Myometrial cell (primary cell): Measurements from ENCODE around the gene CLCN6. TPM values are rescaled to one million over a fixed set of nuclear protein-coding genes. Genes with fewer than 3 reads are reported as not detected.

ENCODE experiments used
- total RNA-seq: library from RNA; depleted of rRNA; stranded (reverse); fragments of >200 nt; gene quantifications from 2 replicates; pipeline ENCODE4 v1.2.3, GENCODE V29; 2015

The CLCN6 gene, protein sequence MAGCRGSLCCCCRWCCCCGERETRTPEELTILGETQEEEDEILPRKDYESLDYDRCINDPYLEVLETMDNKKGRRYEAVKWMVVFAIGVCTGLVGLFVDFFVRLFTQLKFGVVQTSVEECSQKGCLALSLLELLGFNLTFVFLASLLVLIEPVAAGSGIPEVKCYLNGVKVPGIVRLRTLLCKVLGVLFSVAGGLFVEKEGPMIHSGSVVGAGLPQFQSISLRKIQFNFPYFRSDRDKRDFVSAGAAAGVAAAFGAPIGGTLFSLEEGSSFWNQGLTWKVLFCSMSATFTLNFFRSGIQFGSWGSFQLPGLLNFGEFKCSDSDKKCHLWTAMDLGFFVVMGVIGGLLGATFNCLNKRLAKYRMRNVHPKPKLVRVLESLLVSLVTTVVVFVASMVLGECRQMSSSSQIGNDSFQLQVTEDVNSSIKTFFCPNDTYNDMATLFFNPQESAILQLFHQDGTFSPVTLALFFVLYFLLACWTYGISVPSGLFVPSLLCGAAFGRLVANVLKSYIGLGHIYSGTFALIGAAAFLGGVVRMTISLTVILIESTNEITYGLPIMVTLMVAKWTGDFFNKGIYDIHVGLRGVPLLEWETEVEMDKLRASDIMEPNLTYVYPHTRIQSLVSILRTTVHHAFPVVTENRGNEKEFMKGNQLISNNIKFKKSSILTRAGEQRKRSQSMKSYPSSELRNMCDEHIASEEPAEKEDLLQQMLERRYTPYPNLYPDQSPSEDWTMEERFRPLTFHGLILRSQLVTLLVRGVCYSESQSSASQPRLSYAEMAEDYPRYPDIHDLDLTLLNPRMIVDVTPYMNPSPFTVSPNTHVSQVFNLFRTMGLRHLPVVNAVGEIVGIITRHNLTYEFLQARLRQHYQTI
- total RNA-seq = 12.9 and 15.9 TPM in 2 replicates

DNA sequence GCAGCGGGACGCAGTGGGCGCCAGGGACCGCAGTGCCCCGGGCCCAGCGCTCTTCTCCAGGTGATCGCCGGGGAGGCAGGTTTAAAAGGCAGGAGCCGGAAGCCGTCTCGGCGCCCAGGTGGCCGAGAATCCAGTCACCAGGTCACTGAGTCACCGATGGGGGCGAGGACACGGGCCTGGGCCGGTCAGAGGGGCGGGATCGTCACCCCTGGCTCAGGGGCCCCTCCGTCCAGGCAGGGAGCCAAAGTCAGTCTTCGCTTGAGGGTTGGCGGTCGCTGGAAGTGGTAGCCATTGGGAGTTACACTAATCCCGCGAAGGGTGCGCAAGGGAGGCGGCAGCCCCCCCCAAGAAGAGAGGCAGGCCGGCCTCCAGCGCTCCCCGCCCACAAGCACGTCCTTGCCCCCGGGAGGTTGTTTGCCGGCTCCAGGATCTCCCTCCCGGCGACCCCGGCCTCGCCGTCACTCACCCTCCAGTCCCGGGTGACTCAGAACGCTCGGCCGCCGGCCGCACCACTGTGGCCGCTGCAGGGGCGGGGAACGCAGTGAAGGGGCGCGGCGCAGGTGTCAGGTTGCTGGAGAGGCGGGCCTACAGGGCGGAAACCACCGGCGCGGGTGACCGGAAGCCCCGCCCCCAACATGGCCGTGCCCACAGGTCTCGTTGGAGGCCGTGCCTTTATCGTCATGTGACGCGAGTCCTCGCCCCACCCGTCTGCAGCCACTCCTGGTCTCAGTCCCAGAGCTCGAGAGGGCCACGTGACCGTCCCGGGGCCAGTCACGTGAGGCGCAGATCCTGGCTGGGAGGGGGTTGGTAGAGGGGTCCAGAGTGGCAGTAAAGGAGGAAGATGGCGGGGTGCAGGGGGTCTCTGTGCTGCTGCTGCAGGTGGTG lies at the start of gene CLCN6, which contains the start of gene MTHFR:
CLCN6 (plus strand) TSS at position 770 of the 885 bp plus-strand sequence; CDS start at position 842, 72 bp downstream.
MTHFR (minus strand) TSS at position 543 of the 885 bp plus-strand sequence. CDS start 2,848 bp downstream, outside the sequence.

DNA sequence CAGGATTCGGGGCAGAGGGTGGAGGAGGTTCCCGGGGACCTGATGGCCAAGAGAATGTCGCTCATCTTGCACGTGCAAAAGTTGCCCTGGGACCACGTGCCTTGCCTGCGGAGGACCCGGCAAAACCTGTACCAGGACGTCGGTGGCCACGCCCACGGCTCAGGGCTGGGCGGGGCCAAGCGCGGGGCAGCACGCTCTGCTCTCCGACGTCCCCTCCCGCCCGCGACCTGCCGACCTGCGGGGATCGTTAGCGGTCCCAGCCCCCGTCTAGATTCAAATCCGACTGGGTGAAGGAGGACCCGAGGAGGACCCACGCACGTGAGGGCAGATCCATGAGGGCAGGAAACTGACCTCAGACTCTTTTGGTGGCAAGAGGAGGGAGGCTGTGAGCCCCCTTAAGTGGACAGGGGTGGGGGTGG lies 44.0 kb upstream of the CLCN6 start, which contains the start of gene C1orf167:
C1orf167 (plus strand) TSS at position 206 of the 419 bp plus-strand sequence. CDS start 2,208 bp downstream, outside the sequence.

DNA sequence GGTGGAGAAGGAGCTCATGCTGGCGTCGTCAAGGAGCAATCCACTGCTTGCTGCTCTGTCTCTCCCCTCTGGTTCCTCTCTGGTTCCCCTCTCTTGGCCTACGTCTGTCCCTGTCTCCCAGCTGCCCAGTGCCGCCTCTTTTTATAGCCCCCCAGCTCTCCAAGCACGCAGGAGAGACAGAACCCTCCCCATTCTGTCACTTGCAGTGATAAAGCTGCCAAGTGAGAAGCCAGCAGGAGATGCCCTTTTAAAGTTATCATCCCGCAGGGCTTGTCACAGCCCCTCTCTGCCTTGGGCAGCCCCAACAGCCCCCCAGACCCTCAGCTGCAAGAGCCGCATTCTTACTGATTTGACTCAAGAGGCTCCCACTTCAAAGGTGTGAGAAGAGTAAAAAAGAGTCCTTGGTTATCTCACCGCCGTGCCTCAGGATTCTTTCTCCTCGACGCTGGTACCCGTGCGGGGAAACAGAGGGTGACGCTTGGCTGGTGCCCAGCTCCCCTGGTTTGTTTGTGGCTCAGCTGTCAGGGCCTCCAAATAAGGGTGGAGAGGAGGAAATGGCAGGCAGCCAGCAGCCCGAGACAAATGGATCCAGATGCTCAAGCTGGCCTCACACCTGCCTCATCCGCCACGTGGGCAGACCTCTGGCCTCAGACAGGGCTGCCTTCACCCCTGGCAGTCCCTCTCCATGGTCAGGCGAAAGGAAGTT lies 41.8 kb downstream of the CLCN6 start, which contains the start of gene NPPA:
NPPA (minus strand) TSS at position 117 of the 706 bp plus-strand sequence; CDS start at position 18, 99 bp downstream.

DNA sequence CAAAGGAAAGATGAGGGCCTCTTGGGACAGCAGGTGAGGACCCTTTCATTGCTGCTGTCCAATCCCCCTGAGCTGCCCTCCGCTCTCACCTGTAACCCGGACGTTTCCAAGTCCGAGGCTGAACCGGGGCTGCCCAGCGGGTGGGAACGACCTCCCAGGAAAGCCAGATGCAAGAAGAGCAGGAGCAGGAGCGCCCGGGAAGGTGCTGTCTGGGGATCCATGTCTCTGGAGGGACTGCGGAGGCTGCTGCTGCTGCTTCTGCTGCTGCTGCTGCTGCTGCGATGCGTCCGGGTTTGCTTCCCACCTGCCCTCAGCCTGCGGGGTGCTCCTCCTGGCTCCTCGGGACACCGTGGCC lies 52.6 kb downstream of the CLCN6 start, which contains the start of gene NPPB:
NPPB (minus strand) TSS at position 333 of the 355 bp plus-strand sequence; CDS start at position 221, 112 bp downstream.

Other genes with a start within 250 kb of the CLCN6 start
- 0.18 TPM in 1 of 2 replicates, not detected in the other for gene FBXO2, start 151.8 kb upstream of the CLCN6 start, total RNA-seq
- 7.8 and 9.9 TPM in 2 replicates for gene FBXO44, start 151.3 kb upstream of the CLCN6 start, total RNA-seq
- 10.4 and 13.8 TPM in 2 replicates for gene FBXO6, start 142.0 kb upstream of the CLCN6 start, total RNA-seq
- gene MAD2L2, start 125.0 kb upstream of the CLCN6 start, total RNA-seq = 125 and 130 TPM in 2 replicates
- not detected in 2 replicates for gene DRAXIN, start 114.5 kb upstream of the CLCN6 start, total RNA-seq
- 93.1 and 104 TPM in 2 replicates for gene AGTRAP, start 70.1 kb upstream of the CLCN6 start, total RNA-seq
- not detected in 2 replicates for gene C1orf167, start 44.0 kb upstream of the CLCN6 start, total RNA-seq
- gene MTHFR, start 227 bp upstream of the CLCN6 start, total RNA-seq = 13.3 and 17.6 TPM in 2 replicates
- not detected in 2 replicates for gene NPPA, start 41.6 kb downstream of the CLCN6 start, total RNA-seq
- gene NPPB, start 52.8 kb downstream of the CLCN6 start, total RNA-seq = not detected in 2 replicates
- gene KIAA2013, start 120.2 kb downstream of the CLCN6 start, total RNA-seq = 99.2 and 104 TPM in 2 replicates
- 438 and 482 TPM in 2 replicates for gene PLOD1, start 128.5 kb downstream of the CLCN6 start, total RNA-seq
- gene MFN2, start 174.3 kb downstream of the CLCN6 start, total RNA-seq = 55.6 and 60.4 TPM in 2 replicates
- gene MIIP, start 213.3 kb downstream of the CLCN6 start, total RNA-seq = 54.1 and 62.0 TPM in 2 replicates